HCT116 (cell line): Measurements from ENCODE around the gene SLC25A13.

Source experiments
- CEBPB ChIP-seq: IDR thresholded peaks from 2 replicates; pipeline ENCODE4 v1.6.1; 2012; ENCODE audit warnings: low read depth
- CTCF ChIP-seq, 3 experiments: fragments of 200-600 bp in 1 of 3; sonication (generic) in 1 of 3; IDR thresholded peaks in 2 of 3; conservative IDR thresholded peaks in 1 of 3; 2 replicates each; pipeline ENCODE4 v1.5.1; 2012 to 2017; ENCODE audit warnings: low read depth in 2 of 3, low read length in 2 of 3, antibody characterized with exemption in 1 of 3, borderline replicate concordance in 1 of 3, control low read depth in 1 of 3, mild to moderate bottlenecking in 1 of 3, mixed read lengths in 1 of 3, mixed run types in 1 of 3, moderate library complexity in 1 of 3; ENCODE audit not compliant: insufficient read depth in 1 of 3
- EGR1 ChIP-seq: IDR thresholded peaks from 2 replicates; pipeline ENCODE4 v1.6.1; 2012; ENCODE audit warnings: low read depth
- EZH2 ChIP-seq: fragments of 200-600 bp; sonication (generic); IDR thresholded peaks from 2 replicates; pipeline ENCODE4 v1.6.1; 2017; ENCODE audit warnings: antibody characterized with exemption, mixed run types
- EZH2phosphoT487 ChIP-seq: fragments of 200-600 bp; IDR thresholded peaks from 2 replicates; pipeline ENCODE4 v1.6.1; 2018; ENCODE audit warnings: antibody characterized with exemption, borderline replicate concordance
- MAX ChIP-seq: IDR thresholded peaks from 2 replicates; pipeline ENCODE4 v1.6.1; 2012
- POLR2A ChIP-seq: IDR thresholded peaks from 2 replicates; pipeline ENCODE4 v1.7.0; 2011; ENCODE audit warnings: borderline replicate concordance; ENCODE audit not compliant: insufficient read depth, insufficient read length; ENCODE audit errors: extremely low read depth
- POLR2AphosphoS5 ChIP-seq: IDR thresholded peaks from 2 replicates; pipeline ENCODE4 v1.6.1; 2011; ENCODE audit warnings: mild to moderate bottlenecking, low read depth, low read length, moderate library complexity
- SIN3A ChIP-seq: IDR thresholded peaks from 2 replicates; pipeline ENCODE4 v1.6.1; 2012; ENCODE audit warnings: low read depth
- SP1 ChIP-seq: IDR thresholded peaks from 2 replicates; pipeline ENCODE4 v1.6.1; 2012; ENCODE audit warnings: low read depth
- YY1 ChIP-seq: IDR thresholded peaks from 2 replicates; pipeline ENCODE4 v1.6.1; 2011; ENCODE audit warnings: low read length, low read depth, moderate library complexity, mild to moderate bottlenecking; ENCODE audit not compliant: insufficient replicate concordance; ENCODE audit errors: extremely low read depth

DNA sequence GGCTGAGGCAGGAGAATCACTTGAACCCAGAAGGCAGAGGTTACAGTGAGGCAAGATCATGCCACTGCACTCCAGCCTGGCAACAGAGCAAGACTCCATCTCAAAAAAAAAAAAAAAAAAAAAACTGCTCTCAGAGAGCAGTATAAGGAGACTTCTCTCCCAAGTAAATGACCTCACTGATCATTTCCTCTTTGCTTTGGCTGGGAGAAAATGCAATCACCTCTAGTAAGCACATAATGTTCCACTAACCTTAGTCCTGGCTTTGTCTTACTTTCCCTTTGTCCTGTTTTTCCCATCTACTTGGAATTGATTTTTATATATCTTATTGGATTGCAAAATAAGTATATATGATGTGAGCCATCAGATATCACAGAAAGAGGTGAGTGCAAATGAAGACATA, 2.5 kb downstream of the SLC25A13 start:
- TF ChIP-seq CTCF (IDR thresholded peaks at IDR 0.05 in 2 of 3, conservative IDR thresholded peaks at IDR 0.05 in 1 of 3; ENCODE audit: borderline replicate concordance in 1 of 3, insufficient read depth in 1 of 3, low read depth in 2 of 3, low read length in 2 of 3) (no peak), EGR1 (no peak), EZH2 (no peak), YY1 (no peak), POLR2AphosphoS5 (no peak), POLR2A (no peak), MAX (no peak), CEBPB (no peak), EZH2phosphoT487 (no peak), SIN3A (no peak), SP1 (no peak)
